ENCODE data around the gene C3. TPM values are rescaled to one million over a fixed set of nuclear protein-coding genes. Genes with fewer than 3 reads are reported as not detected.

The C3 gene
- total and polyA plus RNA-seq, 10 donors: 5.8 to 182 (median 27.5) TPM

DNA sequence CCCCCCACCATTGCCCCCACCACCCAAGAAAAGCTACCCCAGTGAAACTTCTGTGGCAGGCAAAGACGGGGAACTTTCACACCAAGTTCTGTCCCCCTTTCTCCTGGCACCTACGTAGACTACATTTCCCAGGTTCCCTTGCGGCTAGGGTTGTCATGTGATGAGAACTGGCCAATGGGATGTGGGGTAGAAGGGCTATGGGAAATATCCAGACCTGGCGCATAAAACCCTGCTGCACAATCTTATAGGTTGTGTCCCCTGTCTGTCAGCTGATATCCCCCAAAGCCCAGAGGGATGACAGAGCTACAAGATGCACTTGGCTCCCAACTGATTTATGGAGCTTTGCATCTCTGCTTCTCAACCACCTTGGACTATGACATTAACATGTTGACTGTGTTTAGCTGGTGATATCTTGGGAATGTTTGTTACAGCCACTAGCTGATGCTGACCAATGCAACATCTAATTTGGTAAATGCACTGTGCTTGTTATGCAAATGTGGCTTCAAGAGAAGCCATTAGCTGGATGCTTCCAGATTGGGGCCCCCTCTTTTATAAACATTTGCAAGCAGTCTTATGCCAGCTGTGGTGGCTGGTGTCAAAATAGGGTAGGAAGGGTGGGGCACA is 40.7 kb upstream of the C3 start:
- no peak overlapping the region for H3K4me3 ChIP-seq
- TF ChIP-seq POLR2A (IDR thresholded peaks at IDR 0.05): no peak
- TF ChIP-seq, protein P1, sequence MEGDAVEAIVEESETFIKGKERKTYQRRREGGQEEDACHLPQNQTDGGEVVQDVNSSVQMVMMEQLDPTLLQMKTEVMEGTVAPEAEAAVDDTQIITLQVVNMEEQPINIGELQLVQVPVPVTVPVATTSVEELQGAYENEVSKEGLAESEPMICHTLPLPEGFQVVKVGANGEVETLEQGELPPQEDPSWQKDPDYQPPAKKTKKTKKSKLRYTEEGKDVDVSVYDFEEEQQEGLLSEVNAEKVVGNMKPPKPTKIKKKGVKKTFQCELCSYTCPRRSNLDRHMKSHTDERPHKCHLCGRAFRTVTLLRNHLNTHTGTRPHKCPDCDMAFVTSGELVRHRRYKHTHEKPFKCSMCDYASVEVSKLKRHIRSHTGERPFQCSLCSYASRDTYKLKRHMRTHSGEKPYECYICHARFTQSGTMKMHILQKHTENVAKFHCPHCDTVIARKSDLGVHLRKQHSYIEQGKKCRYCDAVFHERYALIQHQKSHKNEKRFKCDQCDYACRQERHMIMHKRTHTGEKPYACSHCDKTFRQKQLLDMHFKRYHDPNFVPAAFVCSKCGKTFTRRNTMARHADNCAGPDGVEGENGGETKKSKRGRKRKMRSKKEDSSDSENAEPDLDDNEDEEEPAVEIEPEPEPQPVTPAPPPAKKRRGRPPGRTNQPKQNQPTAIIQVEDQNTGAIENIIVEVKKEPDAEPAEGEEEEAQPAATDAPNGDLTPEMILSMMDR (IDR thresholded peaks at IDR 0.05 in 8 of 11, conservative IDR thresholded peaks at IDR 0.05 in 3 of 11): no peak
- TF ChIP-seq POLR2AphosphoS5 (IDR thresholded peaks at IDR 0.05): no peak
- peaks cover 0 to 12% (median 0%) of the 10 kb centered on the region in 7 donors for H3K27me3 ChIP-seq (replicated peaks in 1 of 7)
- intact Hi-C loops (cut with DNase I; ENCODE audit: low total_unique reads): no loop called here
- no peak overlapping the region for H3K27ac ChIP-seq
- peaks cover 0 to 43% (median 1%) of the 10 kb centered on the region in 6 donors for H3K36me3 ChIP-seq
- peaks cover 0 to 4% (median 0%) of the 10 kb centered on the region in 8 donors for H3K9me3 ChIP-seq
- H3K4me1 ChIP-seq: peaks cover 3 to 24% (median 7%) of the 10 kb centered on the region in 6 donors
- 79 to 93% (median 90%) methylated on average over 4 of the region's 4 CpGs for WGBS, 5 donors
- DNase-seq: no peak

DNA sequence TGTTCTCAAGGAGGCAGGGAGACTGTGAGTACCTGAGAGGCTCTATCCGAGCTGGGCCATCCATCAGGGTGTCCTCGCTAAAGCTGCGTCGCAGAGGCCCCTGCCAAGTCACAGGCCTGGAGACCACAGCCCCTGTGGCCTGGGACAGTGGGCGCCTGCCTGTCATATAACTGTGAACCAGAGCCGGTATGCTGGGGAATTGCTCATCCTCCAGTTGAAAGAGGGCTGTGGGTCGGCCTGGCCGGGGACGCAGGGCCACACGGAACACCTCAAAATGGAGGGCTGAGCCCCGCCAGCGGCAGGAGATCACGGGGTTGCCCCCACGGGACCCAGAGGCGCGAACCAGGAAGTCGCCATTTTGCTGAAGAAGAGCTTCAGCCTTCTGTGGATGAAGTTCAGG is 40.2 kb upstream of the C3 start:
- WGBS, 5 donors: 93 to 98% (median 95%) methylated on average over 14 to 17 of the region's 17 CpGs
- Histone ChIP-seq H3K36me3 (peaks cover 0 to 43% (median 1%) of the 10 kb centered on the region in 6 donors), H3K27ac (no peak overlapping the region), H3K4me3 (no peak overlapping the region), H3K9me3 (peaks cover 0 to 4% (median 0%) of the 10 kb centered on the region in 8 donors), H3K4me1 (peaks cover 0 to 18% (median 2%) of the 10 kb centered on the region in 6 donors), H3K27me3 (replicated peaks in 1 of 7) (peaks cover 0 to 7% (median 0%) of the 10 kb centered on the region in 7 donors)
- intact Hi-C loops (cut with DNase I; ENCODE audit: low total_unique reads): no loop called here
- DNase-seq: no peak
- TF ChIP-seq POLR2AphosphoS5 (IDR thresholded peaks at IDR 0.05): no peak
- no peak for TF ChIP-seq POLR2A (IDR thresholded peaks at IDR 0.05)
- TF ChIP-seq, protein P1 (IDR thresholded peaks at IDR 0.05 in 8 of 11, conservative IDR thresholded peaks at IDR 0.05 in 3 of 11): no peak

DNA sequence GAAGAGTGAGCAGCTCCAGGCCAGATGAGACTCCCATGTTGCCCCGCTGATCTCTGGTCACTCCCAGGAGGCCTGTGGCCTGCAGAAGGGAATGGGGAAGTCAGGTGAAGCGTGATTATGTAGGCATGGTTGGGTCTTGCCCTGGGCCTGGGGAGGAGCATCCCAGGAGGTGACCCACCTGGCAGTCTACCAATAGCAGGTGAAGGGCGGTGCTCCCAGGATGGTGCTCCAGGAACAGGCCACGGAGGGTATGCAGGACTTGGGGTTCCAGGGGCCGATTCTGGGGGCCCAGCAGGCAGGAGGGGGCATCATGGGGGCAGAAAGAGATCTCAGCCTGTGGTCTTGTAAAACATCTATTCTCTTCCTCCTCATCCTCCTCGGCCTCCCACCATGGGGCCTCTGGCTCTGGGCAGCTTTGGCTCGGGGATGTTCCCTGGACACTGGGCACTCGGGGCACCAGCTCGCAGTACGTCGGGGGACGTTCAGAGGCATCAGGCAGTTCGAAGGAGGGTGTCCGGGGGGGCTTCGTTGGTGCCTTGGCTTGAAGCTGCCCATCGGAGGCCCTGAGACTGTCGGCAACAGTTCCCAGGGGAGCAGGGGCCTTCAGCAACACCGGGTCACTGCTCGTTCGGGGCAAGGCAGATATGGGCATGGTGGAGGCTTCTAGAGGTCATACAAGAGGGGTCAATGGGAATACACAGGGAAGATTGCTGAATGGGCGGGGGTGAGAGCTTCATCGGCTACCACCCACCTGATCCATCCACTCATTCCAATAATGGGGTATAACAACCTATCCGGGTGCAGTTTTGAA is 34.4 kb upstream of the C3 start:
- intact Hi-C loops (cut with DNase I; ENCODE audit: low total_unique reads): no loop called here
- no peak overlapping the region for H3K4me3 ChIP-seq
- no peaks in the 10 kb centered on the region for H3K27me3 ChIP-seq (replicated peaks in 1 of 7)
- peaks cover 5 to 29% (median 15%) of the 10 kb centered on the region in 6 donors for H3K4me1 ChIP-seq
- no peak overlapping the region for H3K27ac ChIP-seq
- TF ChIP-seq POLR2AphosphoS5 (IDR thresholded peaks at IDR 0.05) (no peak), POLR2A (IDR thresholded peaks at IDR 0.05) (no peak)
- TF ChIP-seq, protein P1 (IDR thresholded peaks at IDR 0.05 in 8 of 11, conservative IDR thresholded peaks at IDR 0.05 in 3 of 11): no peak
- WGBS, 5 donors: 90 to 96% (median 91%) methylated on average over 21 to 23 of the region's 23 CpGs
- DNase-seq: no peak
- H3K36me3 ChIP-seq: peaks cover 0 to 62% (median 24%) of the 10 kb centered on the region in 6 donors
- H3K9me3 ChIP-seq: no peaks in the 10 kb centered on the region

DNA sequence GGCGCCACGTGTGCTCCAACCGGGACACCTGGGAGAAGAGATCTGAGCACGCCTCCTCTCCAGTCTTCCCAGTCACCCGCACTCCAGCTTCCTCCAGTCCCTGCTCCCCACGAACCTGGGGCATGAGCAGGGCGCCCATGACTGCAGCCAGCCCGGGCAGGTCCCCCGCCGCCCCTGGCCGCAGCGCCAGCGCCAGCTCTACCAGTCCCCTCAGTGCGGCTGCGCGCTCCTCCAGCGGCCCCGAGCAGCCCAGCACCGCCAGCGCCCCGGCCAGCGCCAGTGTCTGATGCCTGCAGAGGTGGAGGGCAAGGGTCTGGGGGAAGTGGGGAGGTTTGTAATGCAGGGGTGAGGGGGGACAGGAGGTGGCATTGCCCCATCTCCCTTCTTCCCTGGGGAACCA is 33.7 kb upstream of the C3 start:
- H3K36me3 ChIP-seq: peaks cover 0 to 62% (median 31%) of the 10 kb centered on the region in 6 donors
- 92 to 96% (median 95%) methylated on average over 18 to 22 of the region's 22 CpGs for WGBS, 5 donors
- H3K27me3 ChIP-seq (replicated peaks in 1 of 7): no peaks in the 10 kb centered on the region
- peaks cover 5 to 29% (median 15%) of the 10 kb centered on the region in 6 donors for H3K4me1 ChIP-seq
- TF ChIP-seq POLR2A (IDR thresholded peaks at IDR 0.05) (no peak), POLR2AphosphoS5 (IDR thresholded peaks at IDR 0.05) (no peak)
- TF ChIP-seq, protein P1 (IDR thresholded peaks at IDR 0.05 in 8 of 11, conservative IDR thresholded peaks at IDR 0.05 in 3 of 11): no peak
- peak; percentile 76 for DNase-seq
- peak overlapping the region in 1 of 8 donors; percentile 76 for H3K4me3 ChIP-seq
- no peaks in the 10 kb centered on the region for H3K9me3 ChIP-seq
- intact Hi-C loops (cut with DNase I; ENCODE audit: low total_unique reads): no loop called here
- H3K27ac ChIP-seq: peak overlapping the region in 1 of 8 donors; percentile 80

All from spleen (tissue), 11 donors.